LoVo (cell line): Measurements from ENCODE around the gene CD274.
"Not testable (repeated sequence)": the region's sequence is repeated elsewhere in the genome, so short reads cannot be mapped to it uniquely, and the experiment has no call there.

Experiments
- DNase-seq: peaks from one replicate; pipeline ENCODE4 v3.0.0-alpha.2; 2016; ENCODE audit warnings: low spot score

Gene CD274

DNA sequence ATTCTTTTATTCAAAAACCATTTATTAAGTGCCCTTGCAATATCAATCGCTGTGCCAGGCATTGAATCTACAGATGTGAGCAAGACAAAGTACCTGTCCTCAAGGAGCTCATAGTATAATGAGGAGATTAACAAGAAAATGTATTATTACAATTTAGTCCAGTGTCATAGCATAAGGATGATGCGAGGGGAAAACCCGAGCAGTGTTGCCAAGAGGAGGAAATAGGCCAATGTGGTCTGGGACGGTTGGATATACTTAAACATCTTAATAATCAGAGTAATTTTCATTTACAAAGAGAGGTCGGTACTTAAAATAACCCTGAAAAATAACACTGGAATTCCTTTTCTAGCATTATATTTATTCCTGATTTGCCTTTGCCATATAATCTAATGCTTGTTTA lies 18.5 kb downstream of the CD274 start:
- no peak for DNase-seq

DNA sequence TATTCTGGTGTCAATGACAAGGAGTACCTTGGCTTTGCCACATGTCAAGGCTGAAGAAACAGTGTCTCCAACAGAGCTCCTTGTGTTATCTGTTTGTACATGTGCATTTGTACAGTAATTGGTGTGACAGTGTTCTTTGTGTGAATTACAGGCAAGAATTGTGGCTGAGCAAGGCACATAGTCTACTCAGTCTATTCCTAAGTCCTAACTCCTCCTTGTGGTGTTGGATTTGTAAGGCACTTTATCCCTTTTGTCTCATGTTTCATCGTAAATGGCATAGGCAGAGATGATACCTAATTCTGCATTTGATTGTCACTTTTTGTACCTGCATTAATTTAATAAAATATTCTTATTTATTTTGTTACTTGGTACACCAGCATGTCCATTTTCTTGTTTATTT lies 19.8 kb downstream of the CD274 start:
- no peak for DNase-seq

GRCh38 chr9:5470816-5471215 lies 20.5 kb downstream of the CD274 start:
- DNase-seq = no peak

- not testable (repeated sequence) for DNase-seq
These were observed 25.3 kb downstream of the CD274 start for GRCh38 chr9:5475611-5476010.

DNA sequence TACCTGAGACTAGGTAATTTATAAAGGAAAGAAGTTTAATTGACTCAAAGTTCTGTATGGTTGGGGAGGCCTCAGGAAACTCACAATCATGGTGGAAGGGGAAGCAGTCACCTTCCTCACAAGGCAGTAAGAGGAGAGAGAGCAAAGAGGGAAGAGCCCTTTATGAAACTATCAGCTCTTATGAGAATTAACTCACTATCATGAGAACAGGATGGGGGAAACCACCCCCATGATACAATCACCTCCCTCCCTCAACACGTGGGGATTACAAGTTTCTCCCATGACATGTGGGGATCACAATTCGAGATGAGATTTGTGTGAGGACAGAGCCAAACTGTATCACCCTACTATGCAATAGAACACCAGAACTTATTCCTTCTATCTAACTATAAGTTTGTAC lies 27.9 kb downstream of the CD274 start:
- no peak for DNase-seq

DNA sequence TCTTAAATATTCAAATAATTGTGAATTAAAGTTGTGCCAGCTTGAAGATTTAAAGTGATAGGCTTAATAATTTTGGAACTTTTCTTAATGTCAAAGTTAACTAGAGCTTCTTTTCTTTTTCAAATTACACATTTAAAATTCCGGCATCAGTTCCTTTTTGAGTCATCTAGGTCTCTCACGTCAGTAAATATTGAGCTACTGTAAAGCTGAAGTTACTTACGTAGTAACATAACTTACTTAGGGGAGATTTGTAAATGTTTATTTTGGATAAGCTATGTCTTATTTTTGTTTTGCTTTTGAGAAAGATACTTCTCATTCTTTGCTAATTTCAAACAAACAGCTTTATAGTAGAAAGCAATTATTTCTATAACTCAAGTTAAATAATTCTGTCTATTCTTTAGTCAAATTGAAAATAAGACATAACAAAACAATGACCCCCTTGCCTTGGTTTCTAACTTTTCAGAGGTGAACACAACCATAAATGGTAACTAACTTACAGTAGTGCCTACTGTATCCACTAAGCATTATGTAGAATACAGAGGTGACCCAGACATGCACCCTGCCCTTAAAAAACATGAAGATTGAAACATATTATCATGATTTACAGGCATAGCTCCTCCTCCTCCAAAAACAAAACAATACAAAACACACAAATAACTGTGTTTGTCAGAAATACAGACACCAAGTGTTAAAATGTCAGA lies 29.8 kb downstream of the CD274 start:
- no peak for DNase-seq

DNA sequence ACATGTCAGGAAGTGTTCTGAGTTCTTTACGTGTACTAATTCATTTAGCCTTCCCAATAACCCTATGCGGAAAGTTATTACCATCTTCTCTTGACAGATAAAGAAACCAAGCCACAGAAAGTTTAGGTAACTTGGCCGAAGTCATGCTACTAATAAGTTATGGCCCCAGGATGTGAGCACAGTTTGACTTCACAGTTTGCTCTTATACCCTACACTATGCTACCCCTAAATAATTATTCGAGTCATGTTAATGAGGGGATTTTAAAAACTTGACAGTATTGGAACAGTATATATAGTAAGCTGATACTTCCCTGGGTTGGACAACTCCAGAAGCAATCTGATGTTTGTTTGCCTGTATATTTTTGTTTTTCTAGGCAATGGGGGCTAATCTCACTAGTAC lies 30.6 kb downstream of the CD274 start:
- DNase-seq = no peak

- DNase-seq = no peak
These were observed 31.1 kb downstream of the CD274 start for GRCh38 chr9:5481322-5482040.

GRCh38 chr9:5482194-5482593 lies 31.9 kb downstream of the CD274 start:
- no peak for DNase-seq

- DNase-seq = no peak
These were observed 33.0 kb downstream of the CD274 start for GRCh38 chr9:5483306-5483705.

GRCh38 chr9:5485378-5486085 lies 35.2 kb downstream of the CD274 start:
- no peak for DNase-seq

DNA sequence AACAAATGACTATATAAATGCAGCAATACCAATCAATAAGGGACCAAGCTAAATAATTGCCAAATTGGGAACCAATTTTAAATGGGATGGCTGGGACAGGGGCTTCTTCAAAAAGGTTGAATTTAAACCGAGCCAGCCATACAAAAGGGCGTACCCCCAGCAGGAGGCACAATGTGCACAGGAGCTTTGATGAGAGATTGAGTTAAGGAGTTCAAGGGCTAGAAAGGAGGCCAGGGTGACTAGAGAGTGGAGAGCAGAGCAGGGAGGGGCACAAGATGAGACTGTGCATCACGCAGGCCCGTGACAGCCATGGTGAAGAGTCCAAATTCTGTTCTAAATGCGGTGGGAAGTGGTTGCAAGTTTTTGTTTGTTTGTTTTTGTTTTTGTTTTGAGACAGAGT lies 36.6 kb downstream of the CD274 start:
- DNase-seq = no peak

GRCh38 chr9:5488221-5489008 lies 38.1 kb downstream of the CD274 start:
- DNase-seq = no peak

DNA sequence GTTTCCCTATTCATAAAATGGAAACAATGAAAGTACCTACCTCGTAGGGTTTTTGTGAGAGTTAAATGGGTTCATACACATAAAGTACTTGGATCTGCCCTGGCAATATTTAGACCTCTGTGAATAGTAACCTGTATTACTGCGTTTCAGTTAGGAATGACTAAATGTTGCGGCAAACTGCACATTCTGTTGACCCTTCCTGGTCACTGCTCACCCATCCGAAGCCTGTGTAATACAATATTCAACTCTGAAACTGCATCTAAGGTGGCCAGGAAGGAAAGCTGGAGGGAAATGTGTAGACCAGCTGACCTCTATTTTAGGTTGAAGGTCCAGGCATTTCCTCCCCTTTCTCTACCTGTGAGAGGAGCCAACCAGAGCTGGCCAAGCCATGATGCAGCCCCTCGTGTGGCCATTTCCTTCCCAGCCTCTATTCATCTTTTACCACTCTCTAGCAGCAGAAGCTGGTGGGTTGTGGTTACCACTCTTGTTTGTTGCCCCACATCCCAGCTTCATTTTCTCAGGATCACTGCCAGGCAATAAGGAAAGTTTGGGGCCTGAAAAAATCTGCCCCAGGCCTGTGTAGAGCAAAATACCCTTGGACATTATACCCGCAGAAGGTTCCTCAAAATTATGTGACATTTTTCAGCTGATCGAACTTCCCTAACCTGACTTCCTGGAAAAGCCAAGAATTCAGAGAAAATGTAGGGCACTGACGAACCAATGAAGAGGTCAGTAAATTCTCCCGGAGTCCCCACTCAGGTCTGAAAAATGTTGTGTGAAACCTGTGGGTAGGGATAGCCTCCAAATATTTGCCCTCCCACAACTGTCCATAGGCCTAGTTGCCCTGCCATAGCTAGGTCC lies 39.5 kb downstream of the CD274 start:
- DNase-seq = no peak

DNA sequence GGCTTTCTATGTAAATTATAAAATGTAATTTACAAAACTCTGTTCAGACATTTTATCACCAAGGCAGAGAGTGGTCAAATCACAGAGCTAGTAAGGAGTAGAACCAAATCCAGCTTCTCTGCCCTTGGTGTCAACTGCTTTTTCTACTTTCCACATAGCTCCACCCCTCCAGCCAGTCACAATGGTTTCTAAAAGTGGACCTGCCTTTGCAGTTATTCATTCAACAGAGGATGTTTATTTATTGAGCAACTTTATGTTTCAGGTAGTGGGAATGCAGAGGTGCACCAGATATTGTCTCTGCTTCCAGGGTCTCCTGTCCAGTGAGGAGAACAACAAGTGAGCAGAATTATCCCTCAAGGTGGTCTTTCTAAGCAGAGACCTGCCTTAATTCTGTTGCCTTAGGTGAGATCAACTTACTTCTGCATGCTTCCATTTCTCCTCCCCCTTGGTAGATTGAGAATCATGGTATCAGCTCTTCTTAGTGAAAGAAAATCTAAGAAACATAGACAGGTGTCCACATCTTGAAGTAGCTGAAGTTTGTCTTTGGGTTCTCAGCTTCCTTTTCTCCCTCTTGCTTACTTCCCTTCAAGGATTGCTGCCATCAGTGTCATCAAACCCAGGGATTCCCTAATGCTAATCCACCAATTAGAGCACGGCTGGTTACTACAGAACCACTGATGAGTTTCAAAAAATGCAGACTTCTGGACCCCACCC lies 42.8 kb downstream of the CD274 start:
- no peak for DNase-seq

GRCh38 chr9:5493679-5494511 lies 43.6 kb downstream of the CD274 start:
- no peak for DNase-seq

DNA sequence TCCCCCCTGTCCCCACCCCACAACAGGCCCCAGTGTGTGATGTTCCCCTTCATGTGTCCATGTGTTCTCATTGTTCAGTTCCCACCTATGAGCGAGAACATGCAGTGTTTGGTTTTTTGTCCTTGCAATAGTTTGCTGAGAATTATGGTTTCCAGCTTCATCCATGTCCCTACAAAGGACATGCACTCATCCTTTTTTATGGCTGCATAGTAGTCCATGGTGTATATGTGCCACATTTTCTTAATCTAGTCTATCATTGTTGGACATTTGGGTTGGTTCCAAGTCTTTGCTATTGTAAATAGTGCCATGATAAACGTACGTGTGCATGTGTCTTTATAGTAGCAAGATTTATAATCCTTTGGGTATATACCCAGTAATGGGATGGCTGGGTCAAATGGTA lies 44.4 kb downstream of the CD274 start:
- not testable (repeated sequence) for DNase-seq

DNA sequence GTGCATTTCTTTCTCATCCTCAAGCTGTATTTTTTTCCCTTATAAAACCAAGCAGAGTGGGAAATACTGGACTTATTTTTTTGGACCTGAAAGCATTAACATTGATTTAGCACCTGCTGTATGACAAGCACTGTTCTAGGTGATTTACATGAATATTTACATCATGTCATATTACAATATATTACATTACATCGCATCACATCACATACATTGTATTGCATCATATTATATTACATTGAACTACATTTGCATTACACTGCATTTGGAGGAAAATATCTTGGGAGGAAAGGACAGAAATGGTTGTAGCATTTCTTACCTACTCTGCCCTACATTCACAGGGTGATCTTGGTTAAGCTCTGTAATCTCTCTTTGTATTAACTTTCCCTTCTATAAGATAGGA lies 48.8 kb downstream of the CD274 start:
- no peak for DNase-seq

- DNase-seq = no peak
These were observed 49.6 kb downstream of the CD274 start for GRCh38 chr9:5499889-5500398.
